H1 (cell line): ENCODE results near the gene OSBPL6. TPM values are rescaled to one million over a fixed set of nuclear protein-coding genes. Genes with fewer than 3 reads are reported as not detected.

Experiments used
- BRCA1 ChIP-seq: IDR thresholded peaks from 2 replicates; pipeline ENCODE4 v1.6.1; 2012; ENCODE audit warnings: low read depth, low read length, improper control_type of control experiment
- CBX8 ChIP-seq: fragments of 300-800, 300-1000 bp; sonication (generic); IDR thresholded peaks from 2 replicates; pipeline ENCODE4 v1.7.1; 2016; ENCODE audit warnings: low read depth, low read length, borderline replicate concordance
- CHD2 ChIP-seq: IDR thresholded peaks from 2 replicates; pipeline ENCODE4 v1.6.1; 2012; ENCODE audit warnings: low read length, improper control_type of control experiment
- EGR1 ChIP-seq: IDR thresholded peaks from 2 replicates; pipeline ENCODE4 v1.6.1; 2011; ENCODE audit warnings: low read depth, low read length, borderline replicate concordance
- EP300 ChIP-seq, 2 experiments: IDR thresholded peaks; 1 replicate in 1 of 2; 2 replicates in 1 of 2; pipeline ENCODE4 v1.6.1; 2011 to 2012; ENCODE audit warnings: low read depth in 2 of 2, low read length in 2 of 2, mild to moderate bottlenecking in 2 of 2, borderline replicate concordance in 1 of 2, inconsistent platforms in 1 of 2, moderate library complexity in 1 of 2
- FOSL1 ChIP-seq: IDR thresholded peaks from 2 replicates; pipeline ENCODE4 v1.6.1; 2011; ENCODE audit warnings: mild to moderate bottlenecking, low read depth, low read length, moderate library complexity; ENCODE audit not compliant: insufficient read depth
- HDAC2 ChIP-seq, 2 experiments: fragments of 300-600 bp in 1 of 2; sonication (generic) in 1 of 2; IDR thresholded peaks; 2 replicates each; pipeline ENCODE4 v1.6.1; 2011 to 2012; ENCODE audit warnings: low read depth in 2 of 2, low read length in 2 of 2, mild to moderate bottlenecking in 2 of 2, moderate library complexity in 2 of 2, borderline replicate concordance in 1 of 2, inconsistent platforms in 1 of 2
- HDAC6 ChIP-seq: IDR thresholded peaks from one replicate; pipeline ENCODE4 v1.7.1; 2012; ENCODE audit warnings: low read depth, mild to moderate bottlenecking, inconsistent platforms, low read length, moderate library complexity
- JUN ChIP-seq: IDR thresholded peaks from 2 replicates; pipeline ENCODE4 v1.6.1; 2011; ENCODE audit warnings: low read depth, mild to moderate bottlenecking, improper control_type of control experiment, low read length
- KDM1A ChIP-seq: fragments of 200-600, 300-600 bp; sonication (generic); IDR thresholded peaks from 2 replicates; pipeline ENCODE4 v1.7.1; 2016; ENCODE audit warnings: mild to moderate bottlenecking, low read length, borderline replicate concordance
- KDM4A ChIP-seq: IDR thresholded peaks from one replicate; pipeline ENCODE4 v1.7.1; 2012; ENCODE audit warnings: low read depth, mild to moderate bottlenecking, moderate library complexity, low read length, inconsistent platforms; ENCODE audit not compliant: severe bottlenecking
- NANOG ChIP-seq: IDR thresholded peaks from 2 replicates; pipeline ENCODE4 v1.6.1; 2011; ENCODE audit warnings: low read length, low read depth, mild to moderate bottlenecking, inconsistent platforms; ENCODE audit not compliant: insufficient read depth, poor library complexity, severe bottlenecking
- NRF1 ChIP-seq: IDR thresholded peaks from 2 replicates; pipeline ENCODE4 v1.6.1; 2011; ENCODE audit warnings: mild to moderate bottlenecking, low read depth, low read length, improper control_type of control experiment
- POU5F1 ChIP-seq: IDR thresholded peaks from 2 replicates; pipeline ENCODE4 v1.6.1; 2011; ENCODE audit warnings: low read depth, mild to moderate bottlenecking, low read length, moderate library complexity
- SIN3A ChIP-seq, 2 experiments: IDR thresholded peaks in 1 of 2; conservative IDR thresholded peaks in 1 of 2; 2 replicates each; pipeline ENCODE4 v1.6.1; 2011 to 2012; ENCODE audit warnings: low read length in 2 of 2, improper control_type of control experiment in 1 of 2, low read depth in 1 of 2, mild to moderate bottlenecking in 1 of 2
- SP1 ChIP-seq: IDR thresholded peaks from 2 replicates; pipeline ENCODE4 v1.6.1; 2011; ENCODE audit warnings: low read depth, low read length
- SP2 ChIP-seq: IDR thresholded peaks from 2 replicates; pipeline ENCODE4 v1.6.1; 2012; ENCODE audit warnings: mild to moderate bottlenecking, low read length, inconsistent platforms
- SRF ChIP-seq: IDR thresholded peaks from 2 replicates; pipeline ENCODE4 v1.6.1; 2011; ENCODE audit warnings: mild to moderate bottlenecking, low read depth, low read length, moderate library complexity
- TAF7 ChIP-seq: optimal IDR thresholded peaks from 2 replicates; pipeline ENCODE3; 2011; ENCODE audit warnings: low read depth, mild to moderate bottlenecking, inconsistent platforms, low read length, moderate library complexity, borderline replicate concordance
- TCF12 ChIP-seq: IDR thresholded peaks from 2 replicates; pipeline ENCODE4 v1.6.1; 2011; ENCODE audit warnings: low read depth, mild to moderate bottlenecking, low read length
- ZNF274 ChIP-seq: IDR thresholded peaks from 2 replicates; pipeline ENCODE4 v1.7.0; 2012; ENCODE audit warnings: low read length, borderline replicate concordance; ENCODE audit errors: extremely low read depth
- polyA plus RNA-seq, 7 experiments: library from polyadenylated mRNA; depleted of rRNA in 3 of 7; stranded (reverse) in 5 of 7; unstranded in 2 of 7; fragments of >200 nt in 5 of 7; fragments of 200-250 nt in 2 of 7; gene quantifications; 1 replicate in 5 of 7; 2 replicates in 1 of 7; 4 replicates in 1 of 7; pipeline versions ENCODE4 v1.2.1 to v1.2.3, GENCODE V29; 2011 to 2013; ENCODE audit warnings: missing spikeins in 2 of 7, mixed read lengths in 2 of 7
- total RNA-seq: library from RNA; stranded (reverse); fragmentation: NEBNext Ultra II Directional; extraction: Animal tissue kit (Norgen Biotek cat#: 25700); gene quantifications from 2 replicates; pipeline ENCODE4 v1.2.1, GENCODE V29; 2021
- TF ChIP-seq, protein P1 (sequence below): IDR thresholded peaks from 2 replicates; pipeline ENCODE4 v1.6.1; 2011; ENCODE audit warnings: low read depth, mild to moderate bottlenecking, low read length; ENCODE audit not compliant: insufficient read depth
- TF ChIP-seq, protein P2 (sequence below): IDR thresholded peaks from 2 replicates; pipeline ENCODE4 v1.6.1; 2012; ENCODE audit warnings: inconsistent platforms

The OSBPL6 gene
- total and polyA plus RNA-seq, 2 of the 8 experiments (the other 6 are each of a cell fraction or from before 2014, with no cell fraction given): 1.7 to 5.6 TPM

DNA sequence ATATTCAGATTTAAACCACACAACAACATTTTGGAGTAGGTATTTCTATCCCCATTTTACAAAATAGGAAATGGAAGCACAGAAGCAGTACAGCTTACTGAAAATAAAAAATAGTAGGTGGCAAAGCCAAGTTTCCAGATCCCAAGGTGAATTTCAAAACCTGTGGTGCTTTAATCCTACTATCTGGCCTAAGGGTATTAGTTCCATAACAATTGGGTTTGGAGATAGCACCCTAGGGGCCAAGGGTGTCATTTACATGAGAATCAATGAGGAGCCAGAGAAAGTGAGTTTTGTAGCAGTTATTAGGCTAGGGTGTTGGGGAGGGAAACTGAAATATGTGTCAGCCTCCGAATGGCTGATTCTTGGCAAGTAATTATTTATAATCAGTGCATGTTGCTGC, 24.9 kb downstream of the OSBPL6 start (continued):
- TF ChIP-seq POU5F1 (peak; percentile 97), JUN (no peak), KDM1A (peak; percentile 95), FOSL1 (no peak), ZNF274 (no peak), SP2 (no peak), HDAC2 (IDR thresholded peaks at IDR 0.05; ENCODE audit: borderline replicate concordance in 1 of 2, low read depth in 2 of 2, low read length in 2 of 2) (peak in 1 of 2 experiments; percentile 88; a peak in 1 of 4 replicates), TAF7 (no peak), CHD2 (no peak), EGR1 (no peak), KDM4A (no peak), BRCA1 (no peak), TCF12 (peak; percentile 66; the same call in 1 of the 2 replicates), CBX8 (no peak), SRF (no peak), NANOG (no peak), SP1 (peak; percentile 39; the same call in 1 of the 2 replicates), EP300 (IDR thresholded peaks at IDR 0.05; ENCODE audit: borderline replicate concordance in 1 of 2, low read depth in 2 of 2, low read length in 2 of 2) (no peak), SIN3A (conservative IDR thresholded peaks at IDR 0.05 in 1 of 2, IDR thresholded peaks at IDR 0.05 in 1 of 2; ENCODE audit: low read depth in 1 of 2, low read length in 2 of 2) (no peak), NRF1 (no peak), HDAC6 (no peak)
- TF ChIP-seq, protein P1, sequence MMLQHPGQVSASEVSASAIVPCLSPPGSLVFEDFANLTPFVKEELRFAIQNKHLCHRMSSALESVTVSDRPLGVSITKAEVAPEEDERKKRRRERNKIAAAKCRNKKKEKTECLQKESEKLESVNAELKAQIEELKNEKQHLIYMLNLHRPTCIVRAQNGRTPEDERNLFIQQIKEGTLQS: no peak
- TF ChIP-seq, protein P2, sequence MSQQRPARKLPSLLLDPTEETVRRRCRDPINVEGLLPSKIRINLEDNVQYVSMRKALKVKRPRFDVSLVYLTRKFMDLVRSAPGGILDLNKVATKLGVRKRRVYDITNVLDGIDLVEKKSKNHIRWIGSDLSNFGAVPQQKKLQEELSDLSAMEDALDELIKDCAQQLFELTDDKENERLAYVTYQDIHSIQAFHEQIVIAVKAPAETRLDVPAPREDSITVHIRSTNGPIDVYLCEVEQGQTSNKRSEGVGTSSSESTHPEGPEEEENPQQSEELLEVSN: no peak
